ENCODE results near the gene STX11.

DNA sequence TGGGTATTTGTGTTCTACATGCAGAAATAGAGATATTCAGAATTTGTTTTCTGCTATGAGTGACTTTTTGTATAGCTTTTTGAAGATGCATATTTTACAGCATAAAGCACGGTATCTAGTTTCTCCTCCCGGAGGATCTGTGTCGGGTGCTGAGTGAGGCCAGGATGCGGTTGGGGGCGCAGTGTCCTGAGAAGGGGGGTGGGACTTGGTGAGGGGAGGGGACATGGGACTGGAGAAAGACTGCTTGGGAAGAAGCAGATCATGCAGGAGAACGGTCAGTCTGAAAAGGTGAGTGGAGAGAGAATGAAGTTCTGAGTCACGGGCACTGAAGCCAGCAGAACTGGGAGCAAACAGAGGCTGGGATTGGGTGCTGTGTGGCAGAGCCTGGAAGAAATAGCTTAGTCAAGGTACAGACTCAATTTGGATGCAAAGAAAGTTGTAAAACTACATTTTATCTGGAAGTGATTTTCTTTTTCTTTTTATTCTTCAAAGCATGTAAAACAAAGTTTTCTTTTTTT lies 44.0 kb downstream of the STX11 start:
- TF ChIP-seq CTCF (IDR thresholded peaks at IDR 0.05) (no peak), POLR2A (IDR thresholded peaks at IDR 0.05) (no peak), POLR2AphosphoS5 (IDR thresholded peaks at IDR 0.05) (no peak), EP300 (IDR thresholded peaks at IDR 0.05) (no peak)

Measured in gastroesophageal sphincter (tissue), 3 donors.